ENCODE results near the gene IL22RA1. TPM values are rescaled to one million over a fixed set of nuclear protein-coding genes. Genes with fewer than 3 reads are reported as not detected.

Gene IL22RA1
- total and polyA plus RNA-seq, 9 donors: 0.07 to 1.5 (median 0.38) TPM; not detected in 1

DNA sequence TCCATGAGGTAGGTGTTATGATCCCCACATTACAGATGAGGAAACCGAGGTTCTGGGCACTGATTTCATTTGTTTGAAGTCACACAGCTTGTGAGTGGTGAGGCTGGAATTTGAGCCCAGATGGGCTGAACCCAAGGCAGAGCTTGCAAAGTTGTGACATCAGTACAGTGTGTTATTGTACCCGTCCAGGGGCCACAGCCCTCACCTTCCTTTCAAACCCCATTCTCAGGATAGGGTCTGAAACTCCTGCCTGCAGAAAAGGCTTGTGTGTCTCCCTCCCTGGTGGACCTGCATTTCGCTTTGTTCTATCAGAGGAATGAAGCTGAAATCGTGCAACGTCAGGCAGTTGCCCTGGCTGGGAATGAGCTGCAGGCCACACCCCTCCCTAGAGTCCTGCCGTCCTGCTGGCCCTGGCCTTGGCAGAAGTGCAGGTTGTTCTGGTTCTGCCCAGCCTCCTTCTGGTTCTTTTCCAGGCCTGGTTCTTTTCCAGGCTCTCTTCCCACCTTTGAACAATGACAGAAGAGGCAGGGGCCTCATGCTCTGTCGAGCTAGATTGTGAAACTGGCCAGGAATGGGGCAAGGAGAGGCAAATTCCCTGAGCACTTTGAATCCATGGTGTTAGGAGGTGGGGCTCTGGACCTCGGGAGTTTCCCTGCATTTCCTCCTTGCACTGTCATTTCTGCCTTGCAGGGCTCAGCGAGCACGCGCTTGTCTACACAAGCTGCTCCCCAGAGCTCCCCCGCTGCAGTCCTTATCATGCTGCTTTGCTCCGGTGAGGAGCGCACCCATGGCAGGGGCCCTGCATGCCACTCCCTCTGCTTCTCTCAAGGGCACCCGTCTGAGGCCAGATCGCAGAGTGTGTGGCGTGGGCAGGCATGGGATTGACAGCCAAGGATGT, 22.8 kb downstream of the IL22RA1 start:
- Histone ChIP-seq H3K4me1 (ENCODE audit: insufficient read depth) (no peaks in the 10 kb centered on the region), H3K27me3 (no peaks in the 10 kb centered on the region), H3K27ac (no peak overlapping the region), H3K36me3 (no peaks in the 10 kb centered on the region), H3K4me3 (no peak overlapping the region), H3K9me3 (no peaks in the 10 kb centered on the region)
- WGBS, 3 donors: 36 to 41% (median 40%) methylated on average over 17 of the region's 17 CpGs
- TF ChIP-seq POLR2A (IDR thresholded peaks at IDR 0.05) (no peak), CTCF (IDR thresholded peaks at IDR 0.05) (no peak), EP300 (IDR thresholded peaks at IDR 0.05) (no peak)
- DNase-seq: no peak
- intact Hi-C loops (cut with DNase I): loop anchor here in 1 of 4 donors (10.0 kb wide), 1 partner anchor 245 kb away; no protein-coding TSS in a partner anchor

DNA sequence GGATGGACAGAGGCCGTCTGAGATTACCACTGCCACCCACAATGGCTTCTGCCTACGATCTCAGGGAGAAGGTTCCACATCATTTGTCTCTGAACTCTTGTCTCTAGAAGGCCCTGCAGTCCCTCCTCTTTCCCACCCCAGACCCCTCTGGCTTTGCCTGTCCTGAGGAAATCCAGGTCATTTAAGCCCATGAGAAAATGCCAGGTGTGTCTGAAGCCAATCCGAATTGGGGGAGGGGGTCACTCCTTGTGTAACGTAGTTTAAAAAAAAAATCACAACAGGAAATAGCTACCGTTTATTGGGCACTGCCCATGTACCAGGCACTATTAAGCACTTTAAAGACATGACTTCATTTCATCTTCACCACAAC, 23.5 kb downstream of the IL22RA1 start:
- intact Hi-C loops (cut with DNase I): loop anchor here in 1 of 4 donors (10.0 kb wide), 1 partner anchor 245 kb away; no protein-coding TSS in a partner anchor
- DNase-seq: no peak
- Histone ChIP-seq H3K4me1 (ENCODE audit: insufficient read depth) (no peaks in the 10 kb centered on the region), H3K36me3 (no peaks in the 10 kb centered on the region), H3K27me3 (no peaks in the 10 kb centered on the region), H3K27ac (no peak overlapping the region), H3K4me3 (no peak overlapping the region), H3K9me3 (no peaks in the 10 kb centered on the region)
- no peak for TF ChIP-seq CTCF (IDR thresholded peaks at IDR 0.05)
- WGBS, 3 donors: 63 to 82% (median 68%) methylated on average over 5 of the region's 5 CpGs

DNA sequence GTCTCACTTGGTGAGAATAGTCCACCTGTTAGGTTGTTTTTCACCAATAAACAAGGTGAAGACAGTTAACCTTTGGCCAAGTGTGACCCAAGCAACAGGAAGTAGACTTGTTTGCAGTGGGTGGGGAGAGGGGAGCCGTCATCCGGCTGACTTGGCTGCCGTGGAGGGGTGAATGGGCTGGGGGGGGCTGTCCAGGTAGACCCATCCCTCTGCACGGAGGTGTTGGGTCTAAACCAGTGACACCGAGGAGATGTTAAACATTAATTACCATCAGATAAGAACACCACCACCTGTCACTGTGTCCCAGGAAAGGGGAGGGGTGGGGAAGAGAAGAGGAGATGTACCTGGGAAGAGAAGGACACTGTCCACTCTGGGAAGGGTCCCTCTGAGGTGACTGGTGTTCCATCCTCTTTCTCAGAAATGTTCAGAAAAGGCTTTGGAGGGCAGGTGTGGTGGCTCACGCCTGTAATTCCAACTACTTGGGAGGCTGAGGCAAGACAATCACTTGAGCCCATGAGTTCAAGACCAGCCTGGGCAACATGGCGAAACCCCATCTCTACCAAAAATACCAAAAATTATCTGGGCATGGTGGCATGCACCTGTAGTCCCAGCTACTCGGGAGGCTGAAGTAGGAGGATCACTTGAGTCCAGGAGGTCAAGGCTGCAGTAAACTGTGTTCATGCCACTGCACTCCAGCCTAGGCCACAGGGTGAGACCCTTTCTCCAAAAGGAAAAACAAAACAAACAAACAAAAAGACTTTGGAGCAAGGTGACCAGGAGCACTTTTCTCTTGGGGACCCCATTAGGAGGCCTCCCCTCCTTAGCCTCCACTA, 24.3 kb downstream of the IL22RA1 start:
- Histone ChIP-seq H3K27me3 (no peaks in the 10 kb centered on the region), H3K4me1 (ENCODE audit: insufficient read depth) (no peaks in the 10 kb centered on the region), H3K27ac (no peak overlapping the region), H3K4me3 (no peak overlapping the region), H3K9me3 (no peaks in the 10 kb centered on the region), H3K36me3 (no peaks in the 10 kb centered on the region)
- intact Hi-C loops (cut with DNase I): loop anchor here in 1 of 4 donors (10.0 kb wide), 1 partner anchor 244 kb away; no protein-coding TSS in a partner anchor
- DNase-seq: no peak
- TF ChIP-seq POLR2A (IDR thresholded peaks at IDR 0.05): no peak
- TF ChIP-seq EP300 (IDR thresholded peaks at IDR 0.05): no peak
- TF ChIP-seq CTCF (IDR thresholded peaks at IDR 0.05): no peak
- WGBS, 3 donors: 65 to 73% (median 68%) methylated on average over 8 of the region's 8 CpGs

DNA sequence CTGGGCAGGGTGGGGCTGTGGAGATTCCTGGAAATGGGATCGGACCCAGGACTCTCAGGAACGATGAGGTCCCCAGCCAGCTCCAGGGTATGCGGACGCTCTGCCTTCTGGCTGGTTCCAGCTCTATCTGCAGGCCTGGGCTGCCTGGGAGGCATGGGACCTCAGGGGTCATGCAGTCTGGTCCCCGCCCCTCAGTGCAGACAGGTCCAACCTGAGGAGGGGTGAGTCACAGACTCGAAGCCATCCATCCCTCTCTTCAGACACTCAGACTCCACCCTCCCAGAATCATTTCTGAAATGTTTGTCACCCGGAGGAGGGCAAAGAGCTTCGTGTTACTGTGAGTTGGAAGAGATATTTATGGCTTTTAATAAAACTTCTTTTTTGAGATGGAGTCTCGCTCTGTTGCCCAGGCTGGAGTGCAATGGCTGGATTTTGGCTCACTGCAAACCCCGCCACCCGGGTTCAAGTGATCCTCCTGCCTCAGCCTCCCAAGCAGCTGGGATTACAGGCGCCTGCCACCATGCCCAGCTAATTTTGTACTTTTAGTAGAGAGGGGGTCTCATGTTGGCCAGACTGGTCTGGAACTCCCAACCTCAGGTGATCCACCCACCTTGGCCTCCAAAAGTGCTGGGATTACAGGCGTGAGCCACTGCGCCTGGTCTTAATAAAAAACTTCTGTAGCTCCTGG, 25.1 kb downstream of the IL22RA1 start:
- H3K27me3 ChIP-seq: no peaks in the 10 kb centered on the region
- no peak for DNase-seq
- no peaks in the 10 kb centered on the region for H3K9me3 ChIP-seq
- WGBS, 3 donors: 74 to 80% (median 77%) methylated on average over 14 of the region's 14 CpGs
- H3K36me3 ChIP-seq: no peaks in the 10 kb centered on the region
- TF ChIP-seq CTCF (IDR thresholded peaks at IDR 0.05): no peak
- TF ChIP-seq POLR2A (IDR thresholded peaks at IDR 0.05): no peak
- TF ChIP-seq EP300 (IDR thresholded peaks at IDR 0.05): no peak
- no peak overlapping the region for H3K4me3 ChIP-seq
- no peak overlapping the region for H3K27ac ChIP-seq
- H3K4me1 ChIP-seq (ENCODE audit: insufficient read depth): no peaks in the 10 kb centered on the region
- intact Hi-C loops (cut with DNase I): loop anchor here in 1 of 4 donors (10.0 kb wide), 1 partner anchor 243 kb away; no protein-coding TSS in a partner anchor
